HFFc6 (cell line): Measurements from ENCODE around the gene PRKAG2. TPM values are rescaled to one million over a fixed set of nuclear protein-coding genes. Genes with fewer than 3 reads are reported as not detected.

ENCODE experiments used
- DNase-seq: peaks from one replicate; pipeline ENCODE4 v3.0.0-alpha.2; 2018
- H3K27ac Mint-ChIP-seq: 2 replicates; pipeline ENCODE4 v1.8.0; 2020; ENCODE audit warnings: mild to moderate bottlenecking, mixed read lengths
- H3K27me3 Mint-ChIP-seq: 2 replicates; pipeline ENCODE4 v1.8.0; 2021; ENCODE audit warnings: mild to moderate bottlenecking, moderate library complexity, mixed read lengths; ENCODE audit not compliant: insufficient read depth
- H3K36me3 Mint-ChIP-seq: 2 replicates; pipeline ENCODE4 v1.8.0; 2021; ENCODE audit warnings: low read depth, mixed read lengths
- H3K4me1 Mint-ChIP-seq: 2 replicates; pipeline ENCODE4 v1.8.0; 2020; ENCODE audit warnings: low read depth, mixed read lengths
- H3K4me3 Mint-ChIP-seq: 2 replicates; pipeline ENCODE4 v1.8.0; 2020; ENCODE audit warnings: mild to moderate bottlenecking, moderate library complexity, mixed read lengths
- H3K9me3 Mint-ChIP-seq: 2 replicates; pipeline ENCODE4 v1.8.0; 2020; ENCODE audit warnings: mild to moderate bottlenecking, mixed read lengths
- CTCF ChIP-seq: fragments of 200-600 bp; sonication (generic); IDR thresholded peaks from 2 replicates; pipeline ENCODE4 v1.5.0; 2021; ENCODE audit warnings: antibody characterized with exemption, mild to moderate bottlenecking
- total RNA-seq, 6 experiments: library from RNA; stranded (reverse); fragmentation: NEBNext Ultra II Directional; extraction: Animal tissue kit (Norgen Biotek cat#: 25700); gene quantifications; 2 replicates in 1 of 6; 3 replicates in 5 of 6; pipeline ENCODE4 v1.2.3, GENCODE V29; 2021

Gene PRKAG2
- total RNA-seq, 6 experiments from 2014 or later = 15.1 to 19.2 (median 18.4) TPM

DNA sequence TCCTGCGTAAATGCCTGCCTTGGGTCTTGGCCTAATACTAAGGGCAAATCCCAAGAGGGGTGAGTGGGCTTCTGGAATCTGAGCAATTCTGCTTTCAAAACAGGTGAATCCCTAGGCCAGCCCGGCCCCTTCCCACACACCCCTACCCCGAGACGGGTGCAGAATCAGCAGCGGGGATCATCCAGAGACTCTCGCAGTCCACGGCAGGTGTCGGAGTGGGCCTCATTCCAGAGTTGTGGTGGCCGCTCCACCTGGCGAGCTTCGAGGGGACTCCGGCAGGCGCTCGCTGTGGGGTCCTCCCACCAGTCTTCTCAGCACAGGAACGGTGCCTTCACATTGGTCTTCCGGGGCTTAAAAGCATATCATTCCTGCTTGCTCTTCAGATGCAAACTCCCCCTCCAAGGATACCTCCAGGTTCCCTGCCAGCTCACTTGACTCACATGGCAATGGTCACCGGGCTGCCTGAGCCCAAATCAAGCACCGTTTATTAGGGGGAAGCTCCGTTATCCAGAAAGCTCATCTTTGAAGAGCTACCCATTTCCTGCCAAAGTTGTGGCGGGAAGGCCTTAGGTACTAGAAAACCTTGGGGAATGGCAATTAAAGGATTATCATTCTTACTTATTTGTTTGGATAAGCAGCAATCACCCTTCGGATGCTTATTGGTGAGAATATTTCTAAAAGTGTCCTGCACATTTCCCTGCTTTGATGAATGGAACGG is 67.6 kb downstream of the PRKAG2 start:
- H3K4me3 Mint-ChIP-seq = no peak overlapping the region
- no peak for TF ChIP-seq CTCF
- no peak for DNase-seq
- H3K36me3 Mint-ChIP-seq = no peaks in the 10 kb centered on the region
- H3K4me1 Mint-ChIP-seq = peaks cover 6% of the 10 kb centered on the region; the same call in 1 of the 2 replicates
- H3K27ac Mint-ChIP-seq = no peak overlapping the region
- H3K27me3 Mint-ChIP-seq = peaks cover 63% of the 10 kb centered on the region
- no peaks in the 10 kb centered on the region for H3K9me3 Mint-ChIP-seq

DNA sequence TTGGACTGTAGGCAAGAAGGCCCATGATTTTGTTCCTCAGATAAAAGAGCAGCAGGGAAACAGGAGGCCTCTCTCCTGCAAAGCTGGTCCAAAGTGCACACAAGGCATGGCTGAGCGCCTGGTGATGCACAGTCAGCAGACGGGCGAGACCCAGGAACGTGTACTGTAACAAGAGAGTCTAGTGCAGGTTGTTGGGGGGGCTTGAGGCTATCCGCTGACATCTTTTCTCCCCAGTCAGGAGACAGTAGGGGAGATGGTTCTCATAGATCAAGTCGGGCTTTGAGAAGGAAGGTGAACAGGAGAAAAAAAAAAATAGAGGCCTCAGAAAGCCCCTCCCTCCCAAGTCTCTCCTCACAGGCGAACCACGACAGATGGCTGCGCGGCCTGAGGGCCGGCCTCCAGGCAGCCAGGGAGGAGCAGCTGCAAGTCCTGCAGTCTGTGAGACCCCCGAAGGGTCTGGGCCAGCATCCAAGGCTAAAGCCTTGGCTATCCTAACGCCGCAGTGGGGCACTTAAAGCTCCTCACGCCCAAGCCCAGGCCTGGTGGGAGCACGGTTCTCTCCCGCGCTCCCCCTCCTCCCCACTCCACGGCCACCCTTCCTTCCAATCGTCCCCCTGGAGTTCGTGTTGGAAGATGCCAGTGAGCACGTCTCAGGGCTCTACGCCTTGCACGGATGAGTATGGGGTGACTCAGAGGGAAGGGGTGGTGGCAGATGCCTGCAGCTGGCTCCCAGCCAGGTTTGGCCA is 68.3 kb downstream of the PRKAG2 start:
- peaks cover 62% of the 10 kb centered on the region for H3K27me3 Mint-ChIP-seq
- H3K4me3 Mint-ChIP-seq = no peak overlapping the region
- no peak for DNase-seq
- no peaks in the 10 kb centered on the region for H3K36me3 Mint-ChIP-seq
- H3K4me1 Mint-ChIP-seq = no peaks in the 10 kb centered on the region
- TF ChIP-seq CTCF = no peak
- H3K9me3 Mint-ChIP-seq = no peaks in the 10 kb centered on the region
- no peak overlapping the region for H3K27ac Mint-ChIP-seq

DNA sequence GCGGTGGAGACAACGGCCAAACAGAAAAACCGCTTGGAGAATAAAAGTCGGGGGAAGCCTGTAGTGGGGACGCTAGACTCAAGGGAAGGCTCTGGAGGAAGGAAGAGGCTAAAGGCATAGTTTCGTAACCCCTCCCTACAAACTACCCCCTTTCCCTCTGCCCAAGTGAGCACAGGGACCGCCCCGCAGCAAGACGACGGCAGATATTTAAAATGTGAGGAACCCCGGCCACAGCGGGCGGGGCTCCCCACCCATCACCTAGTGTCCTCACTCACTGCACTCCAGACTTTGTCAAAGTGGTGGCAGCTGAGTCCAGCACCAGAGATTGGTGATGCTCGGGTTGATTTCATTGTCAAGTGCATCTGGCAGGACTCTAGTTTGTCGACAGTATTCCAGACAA is 69.1 kb downstream of the PRKAG2 start:
- Mint-ChIP-seq H3K4me3 (no peak overlapping the region), H3K36me3 (no peaks in the 10 kb centered on the region), H3K4me1 (no peaks in the 10 kb centered on the region), H3K9me3 (no peaks in the 10 kb centered on the region), H3K27ac (no peak overlapping the region), H3K27me3 (peaks cover 60% of the 10 kb centered on the region)
- TF ChIP-seq CTCF = no peak
- DNase-seq = no peak

DNA sequence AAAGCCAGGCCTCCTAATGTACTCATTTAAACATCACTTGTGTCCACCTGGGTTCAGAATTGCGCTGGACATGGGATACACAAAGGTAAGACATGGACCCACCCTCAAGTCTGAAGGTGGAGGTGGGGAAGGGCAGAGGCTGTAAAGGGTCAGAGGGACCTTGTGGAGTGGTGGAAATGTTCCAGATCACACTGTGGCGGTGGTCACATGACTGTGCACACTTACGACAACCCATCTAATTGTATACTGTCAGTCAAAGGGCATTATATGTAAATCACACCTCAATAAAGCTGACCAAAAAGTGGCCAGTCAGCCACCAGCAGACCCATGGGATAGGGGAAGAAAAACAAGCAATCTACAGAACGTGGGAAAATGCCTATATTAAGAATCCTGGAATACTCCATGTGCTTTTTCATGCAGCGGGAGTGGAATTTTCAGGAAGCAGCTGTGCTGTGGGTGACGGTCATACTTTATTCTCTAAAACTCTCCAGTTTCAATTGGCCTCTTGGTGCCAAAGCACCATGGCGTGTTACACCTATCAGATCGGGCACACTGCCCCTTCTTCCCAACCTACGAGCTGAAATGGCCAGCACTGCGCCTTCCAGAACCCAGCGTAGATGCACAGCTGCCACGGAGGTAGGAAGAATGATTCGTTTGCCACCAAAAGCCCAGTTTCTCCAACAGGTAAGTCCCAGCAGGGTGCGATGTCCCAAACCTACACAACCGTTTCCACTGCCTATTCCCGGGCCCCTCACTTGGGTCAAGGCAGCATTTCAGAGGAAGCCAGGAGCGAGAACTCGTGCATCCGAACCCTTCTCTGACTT is 69.8 kb downstream of the PRKAG2 start:
- H3K36me3 Mint-ChIP-seq = no peaks in the 10 kb centered on the region
- no peak for TF ChIP-seq CTCF
- DNase-seq = no peak
- H3K27me3 Mint-ChIP-seq = peaks cover 59% of the 10 kb centered on the region
- H3K9me3 Mint-ChIP-seq = no peaks in the 10 kb centered on the region
- H3K27ac Mint-ChIP-seq = no peak overlapping the region
- H3K4me3 Mint-ChIP-seq = no peak overlapping the region
- no peaks in the 10 kb centered on the region for H3K4me1 Mint-ChIP-seq

DNA sequence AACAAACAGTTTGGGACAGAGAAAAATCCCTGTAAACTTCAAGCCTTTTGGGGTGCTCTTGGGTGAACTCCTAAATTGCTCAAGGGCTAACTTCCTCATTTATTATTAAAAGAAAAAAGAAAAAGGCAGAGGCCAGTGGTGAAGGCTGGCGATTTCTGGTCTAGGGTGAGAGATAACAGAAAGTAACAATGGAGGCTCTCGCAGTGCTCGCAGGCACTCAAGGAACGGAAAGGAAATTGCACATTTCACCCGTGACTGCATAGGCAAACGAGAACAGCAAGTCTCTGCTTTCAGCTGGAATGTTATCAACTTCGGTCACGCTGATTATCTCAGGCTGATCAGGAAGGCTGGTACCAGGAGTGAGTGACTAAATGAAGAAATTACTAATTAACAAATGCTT is 70.7 kb downstream of the PRKAG2 start:
- Mint-ChIP-seq H3K27me3 (peaks cover 59% of the 10 kb centered on the region), H3K36me3 (no peaks in the 10 kb centered on the region), H3K9me3 (no peaks in the 10 kb centered on the region), H3K4me1 (no peaks in the 10 kb centered on the region), H3K4me3 (no peak overlapping the region), H3K27ac (no peak overlapping the region)
- no peak for TF ChIP-seq CTCF
- DNase-seq = no peak
